Measurements from ENCODE around the gene SCEL. TPM values are rescaled to one million over a fixed set of nuclear protein-coding genes. Genes with fewer than 3 reads are reported as not detected.

SCEL gene
- total RNA-seq, 1 donor from 2014 or later = not detected

GRCh38 chr13:77508959-77509620, 26.4 kb upstream of the SCEL start:
- no peak overlapping the region for H3K4me3 Mint-ChIP-seq (ENCODE audit: low read depth)
- H3K4me1 Mint-ChIP-seq (ENCODE audit: low read depth) = no peaks in the 10 kb centered on the region
- H3K27ac Mint-ChIP-seq = no peak overlapping the region
- DNase-seq (ENCODE audit: low spot score, unreplicated experiment) = no peak
- H3K36me3 Mint-ChIP-seq (ENCODE audit: insufficient read depth) = no peaks in the 10 kb centered on the region
- TF ChIP-seq CTCF (IDR thresholded peaks at IDR 0.05; ENCODE audit: unreplicated experiment) = no peak
- no peaks in the 10 kb centered on the region for H3K9me3 Mint-ChIP-seq (ENCODE audit: low read depth)
- H3K27me3 Mint-ChIP-seq = no peaks in the 10 kb centered on the region

GRCh38 chr13:77510156-77510555, 25.4 kb upstream of the SCEL start:
- H3K4me1 Mint-ChIP-seq (ENCODE audit: low read depth) = no peaks in the 10 kb centered on the region
- H3K27me3 Mint-ChIP-seq = no peaks in the 10 kb centered on the region
- H3K9me3 Mint-ChIP-seq (ENCODE audit: low read depth) = no peaks in the 10 kb centered on the region
- DNase-seq (ENCODE audit: low spot score, unreplicated experiment) = no peak
- no peaks in the 10 kb centered on the region for H3K36me3 Mint-ChIP-seq (ENCODE audit: insufficient read depth)
- TF ChIP-seq CTCF (IDR thresholded peaks at IDR 0.05; ENCODE audit: unreplicated experiment) = no peak
- H3K4me3 Mint-ChIP-seq (ENCODE audit: low read depth) = no peak overlapping the region
- H3K27ac Mint-ChIP-seq = no peak overlapping the region

DNA sequence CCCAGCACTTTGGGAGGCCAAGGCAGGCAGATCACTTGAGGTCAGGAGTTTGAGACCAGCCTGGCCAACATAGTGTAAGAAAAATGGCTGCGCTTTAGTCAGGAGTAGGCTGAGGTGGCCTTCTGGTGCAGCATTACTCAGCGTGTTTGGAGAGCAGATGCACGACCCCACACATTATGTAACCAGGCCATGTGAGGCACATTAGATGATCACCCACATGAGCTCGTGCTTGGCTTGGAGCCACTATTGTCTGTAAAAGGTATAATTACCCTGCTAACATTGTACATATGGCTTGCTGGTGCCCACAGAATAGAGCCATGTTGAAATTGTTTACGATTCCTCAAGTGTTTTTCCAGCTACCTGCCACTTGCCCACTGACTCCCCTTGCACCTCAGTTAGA, 24.0 kb upstream of the SCEL start:
- no peak for TF ChIP-seq CTCF (IDR thresholded peaks at IDR 0.05; ENCODE audit: unreplicated experiment)
- Mint-ChIP-seq H3K36me3 (ENCODE audit: insufficient read depth) (no peaks in the 10 kb centered on the region), H3K4me3 (ENCODE audit: low read depth) (no peak overlapping the region), H3K4me1 (ENCODE audit: low read depth) (no peaks in the 10 kb centered on the region), H3K27me3 (no peaks in the 10 kb centered on the region), H3K9me3 (ENCODE audit: low read depth) (no peaks in the 10 kb centered on the region), H3K27ac (peak overlapping the region; percentile 41)
- no peak for DNase-seq (ENCODE audit: low spot score, unreplicated experiment)

DNA sequence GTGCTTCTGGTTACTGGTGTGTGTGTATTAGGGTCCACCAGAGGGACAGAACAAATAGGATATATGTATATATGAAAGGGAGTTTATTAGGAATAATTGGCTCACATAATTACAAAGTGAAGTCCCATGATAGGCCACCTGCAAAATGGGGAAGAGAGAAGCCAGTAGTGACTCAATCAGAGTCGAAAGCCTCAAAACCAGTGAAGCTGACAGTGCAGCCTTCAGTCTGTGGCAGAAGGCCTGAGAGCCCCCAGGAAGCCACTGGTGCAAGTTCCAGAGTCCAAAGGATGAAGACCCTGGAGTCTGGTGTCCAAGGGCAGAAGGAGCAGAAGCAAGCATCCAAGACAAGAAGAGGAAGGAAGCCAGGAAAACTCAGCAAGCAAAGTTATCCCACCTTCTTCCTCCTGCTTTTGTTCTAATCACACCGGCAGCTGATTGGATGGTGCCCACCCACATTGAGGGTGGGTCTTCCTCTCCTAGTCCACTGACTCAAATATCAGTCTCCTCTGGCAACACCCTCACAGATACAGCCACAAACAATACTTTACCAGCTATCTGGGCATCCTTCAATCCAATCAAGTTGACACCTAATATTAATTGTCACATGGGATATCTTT, 21.7 kb upstream of the SCEL start:
- TF ChIP-seq CTCF (IDR thresholded peaks at IDR 0.05; ENCODE audit: unreplicated experiment) = no peak
- no peaks in the 10 kb centered on the region for H3K9me3 Mint-ChIP-seq (ENCODE audit: low read depth)
- no peak for DNase-seq (ENCODE audit: low spot score, unreplicated experiment)

GRCh38 chr13:77514336-77514726, 21.2 kb upstream of the SCEL start:
- Mint-ChIP-seq H3K4me3 (ENCODE audit: low read depth) (no peak overlapping the region), H3K9me3 (ENCODE audit: low read depth) (no peaks in the 10 kb centered on the region), H3K27ac (no peak overlapping the region), H3K4me1 (ENCODE audit: low read depth) (no peaks in the 10 kb centered on the region), H3K27me3 (no peaks in the 10 kb centered on the region), H3K36me3 (ENCODE audit: insufficient read depth) (no peaks in the 10 kb centered on the region)
- no peak for DNase-seq (ENCODE audit: low spot score, unreplicated experiment)
- TF ChIP-seq CTCF (IDR thresholded peaks at IDR 0.05; ENCODE audit: unreplicated experiment) = no peak

More for the DNA sequence above, 21.7 kb upstream of the SCEL start:
- H3K4me3 Mint-ChIP-seq (ENCODE audit: low read depth) = no peak overlapping the region
- H3K27me3 Mint-ChIP-seq = no peaks in the 10 kb centered on the region
- H3K4me1 Mint-ChIP-seq (ENCODE audit: low read depth) = no peaks in the 10 kb centered on the region
- no peaks in the 10 kb centered on the region for H3K36me3 Mint-ChIP-seq (ENCODE audit: insufficient read depth)
- H3K27ac Mint-ChIP-seq = no peak overlapping the region
